H1 (cell line): ENCODE results near the gene TRIAP1.
A peak's percentile ranks its signal among the peaks of the same experiment; 100 is the strongest.

Source experiments
- BACH1 ChIP-seq: IDR thresholded peaks from 2 replicates; pipeline ENCODE4 v1.6.1; 2012; ENCODE audit warnings: low read length, improper control_type of control experiment
- EGR1 ChIP-seq: IDR thresholded peaks from 2 replicates; pipeline ENCODE4 v1.6.1; 2011; ENCODE audit warnings: low read depth, low read length, borderline replicate concordance
- EZH2 ChIP-seq: fragments of 200-600 bp; sonication (generic); IDR thresholded peaks from 2 replicates; pipeline ENCODE4 v1.7.1; 2012; ENCODE audit warnings: low read depth, mild to moderate bottlenecking, moderate library complexity, low read length, inconsistent platforms; ENCODE audit not compliant: severe bottlenecking
- POLR2AphosphoS5 ChIP-seq: IDR thresholded peaks from 2 replicates; pipeline ENCODE4 v1.6.1; 2011; ENCODE audit warnings: low read depth, low read length
- RAD21 ChIP-seq, 2 experiments: IDR thresholded peaks in 1 of 2; conservative IDR thresholded peaks in 1 of 2; 2 replicates each; pipeline ENCODE4 v1.6.1; 2011; ENCODE audit warnings: low read depth in 2 of 2, low read length in 2 of 2, improper control_type of control experiment in 1 of 2, inconsistent platforms in 1 of 2, mild to moderate bottlenecking in 1 of 2, moderate library complexity in 1 of 2
- TEAD4 ChIP-seq: IDR thresholded peaks from 2 replicates; pipeline ENCODE4 v1.6.1; 2012; ENCODE audit warnings: low read depth, low read length, inconsistent platforms, mixed read lengths
- YY1 ChIP-seq: IDR thresholded peaks from 2 replicates; pipeline ENCODE4 v1.6.1; 2011; ENCODE audit warnings: low read depth, mild to moderate bottlenecking, low read length

DNA sequence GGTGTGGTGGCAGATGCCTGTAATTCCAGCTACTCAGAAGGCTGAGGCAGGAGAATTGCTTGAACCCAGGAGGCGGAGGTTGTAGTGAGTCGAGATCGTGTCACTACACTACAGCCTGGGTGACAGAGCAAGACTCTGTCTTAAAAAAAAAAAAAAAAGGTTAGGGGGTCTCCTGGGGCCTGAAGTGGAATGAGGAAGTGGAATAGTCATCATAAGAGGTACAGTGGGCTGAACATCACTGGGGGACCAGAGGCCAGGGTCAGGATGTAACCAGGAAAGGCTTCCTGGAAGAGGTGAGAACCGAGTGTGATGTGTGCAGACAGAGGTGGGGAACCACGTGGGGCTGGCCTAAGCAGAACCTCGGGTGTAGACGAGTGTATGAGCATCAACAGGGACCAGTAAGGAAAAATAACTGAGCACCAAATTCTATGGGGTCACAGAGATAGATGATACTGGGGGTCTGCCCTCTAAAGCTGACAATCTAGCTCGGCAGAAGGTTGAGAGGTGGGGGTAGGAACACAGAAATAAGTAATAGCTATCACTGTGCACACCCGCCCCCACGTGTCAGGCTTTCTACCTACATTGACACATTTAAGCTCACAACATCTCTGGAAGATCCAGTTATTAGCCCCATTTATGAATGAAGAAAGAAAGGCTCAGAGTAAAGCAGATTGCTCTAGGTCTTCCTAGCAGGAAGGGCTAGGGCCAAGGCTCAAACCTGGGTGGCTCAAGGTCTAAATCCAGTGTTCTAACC is 13.2 kb downstream of the TRIAP1 start:
- no peak for TF ChIP-seq TEAD4
- TF ChIP-seq YY1 = no peak
- TF ChIP-seq EZH2 = no peak
- TF ChIP-seq RAD21 (IDR thresholded peaks at IDR 0.05 in 1 of 2, conservative IDR thresholded peaks at IDR 0.05 in 1 of 2; ENCODE audit: low read depth in 2 of 2, low read length in 2 of 2) = peak in 1 of 2 experiments; percentile 32; a peak in 1 of 4 replicates
- no peak for TF ChIP-seq EGR1
- no peak for TF ChIP-seq BACH1
- TF ChIP-seq POLR2AphosphoS5 = no peak
